ENCODE results near the gene ARNT2.

ARNT2 gene

GRCh38 chr15:80562033-80562432 lies 157.9 kb downstream of the ARNT2 start:
- Histone ChIP-seq H3K4me1 (peaks cover 16 to 75% (median 19%) of the 10 kb centered on the region in 10 experiments), H3K27me3 (no peaks in the 10 kb centered on the region), H3K36me3 (peaks cover 0 to 48% (median 5%) of the 10 kb centered on the region in 11 experiments; a peak in 7 of 22 replicates), H3K27ac (no peak overlapping the region), H3K9ac (no peak overlapping the region), H4K20me1 (no peaks in the 10 kb centered on the region), H3K4me3 (no peak overlapping the region), H3K9me3 (replicated peaks in 1 of 11) (no peaks in the 10 kb centered on the region), H3K4me2 (0 out of 22 replicates have a peak overlapping the region, but pooled peaks of 1 of the 11 experiments have one; percentile 33)
- TF ChIP-seq Cebpa-rat (IDR thresholded peaks at IDR 0.05) = no peak

GRCh38 chr15:80562846-80563245 lies 158.7 kb downstream of the ARNT2 start:
- Histone ChIP-seq H3K9ac (no peak overlapping the region), H3K36me3 (peaks cover 0 to 41% (median 5%) of the 10 kb centered on the region in 11 experiments; a peak in 7 of 22 replicates), H3K4me2 (peak overlapping the region in 3 of 11 experiments; percentile 7 to 59 (median 43); a peak in 4 of 22 replicates), H3K4me1 (peaks cover 18 to 84% (median 22%) of the 10 kb centered on the region in 10 experiments), H3K27ac (no peak overlapping the region), H3K4me3 (no peak overlapping the region), H3K9me3 (replicated peaks in 1 of 11) (no peaks in the 10 kb centered on the region), H3K27me3 (no peaks in the 10 kb centered on the region), H4K20me1 (no peaks in the 10 kb centered on the region)
- TF ChIP-seq Cebpa-rat (IDR thresholded peaks at IDR 0.05) = no peak

GRCh38 chr15:80563372-80563997 lies 159.3 kb downstream of the ARNT2 start:
- H3K4me2 ChIP-seq = peak overlapping the region in 4 of 11 experiments; percentile 7 to 59 (median 38); a peak in 8 of 22 replicates
- TF ChIP-seq Cebpa-rat (IDR thresholded peaks at IDR 0.05) = no peak
- H3K4me3 ChIP-seq = no peak overlapping the region
- H3K27ac ChIP-seq = no peak overlapping the region
- no peaks in the 10 kb centered on the region for H3K27me3 ChIP-seq
- H3K36me3 ChIP-seq = peaks cover 0 to 38% (median 5%) of the 10 kb centered on the region in 11 experiments; a peak in 6 of 22 replicates
- H3K4me1 ChIP-seq = peaks cover 18 to 90% (median 28%) of the 10 kb centered on the region in 10 experiments
- no peaks in the 10 kb centered on the region for H4K20me1 ChIP-seq
- H3K9ac ChIP-seq = no peak overlapping the region
- H3K9me3 ChIP-seq (replicated peaks in 1 of 11) = no peaks in the 10 kb centered on the region

GRCh38 chr15:80564056-80564455 lies 159.9 kb downstream of the ARNT2 start:
- no peak overlapping the region for H3K4me3 ChIP-seq
- no peaks in the 10 kb centered on the region for H3K9me3 ChIP-seq (replicated peaks in 1 of 11)
- no peak for TF ChIP-seq Cebpa-rat (IDR thresholded peaks at IDR 0.05)
- no peaks in the 10 kb centered on the region for H3K27me3 ChIP-seq
- H3K36me3 ChIP-seq = peaks cover 0 to 34% (median 5%) of the 10 kb centered on the region in 11 experiments; a peak in 6 of 22 replicates
- H3K9ac ChIP-seq = no peak overlapping the region
- no peak overlapping the region for H3K27ac ChIP-seq
- H3K4me1 ChIP-seq = peaks cover 18 to 96% (median 33%) of the 10 kb centered on the region in 10 experiments
- peak overlapping the region in 3 of 11 experiments; percentile 7 to 59 (median 43); a peak in 3 of 22 replicates for H3K4me2 ChIP-seq
- no peaks in the 10 kb centered on the region for H4K20me1 ChIP-seq

GRCh38 chr15:80565398-80565797 lies 161.2 kb downstream of the ARNT2 start:
- Histone ChIP-seq H4K20me1 (no peaks in the 10 kb centered on the region), H3K9ac (no peak overlapping the region), H3K4me2 (peak overlapping the region in 2 of 11 experiments; percentile 28 to 31; a peak in 4 of 22 replicates), H3K4me1 (peaks cover 9 to 96% (median 27%) of the 10 kb centered on the region in 10 experiments), H3K4me3 (no peak overlapping the region), H3K27ac (no peak overlapping the region), H3K9me3 (replicated peaks in 1 of 11) (no peaks in the 10 kb centered on the region), H3K27me3 (no peaks in the 10 kb centered on the region), H3K36me3 (peaks cover 0 to 33% (median 5%) of the 10 kb centered on the region in 11 experiments; a peak in 6 of 22 replicates)
- TF ChIP-seq Cebpa-rat (IDR thresholded peaks at IDR 0.05) = no peak

- no peak overlapping the region for H3K9ac ChIP-seq
- peaks cover 0 to 33% (median 5%) of the 10 kb centered on the region in 11 experiments; a peak in 6 of 22 replicates for H3K36me3 ChIP-seq
- H3K27ac ChIP-seq = no peak overlapping the region
- no peaks in the 10 kb centered on the region for H3K9me3 ChIP-seq (replicated peaks in 1 of 11)
- no peaks in the 10 kb centered on the region for H3K27me3 ChIP-seq
- peaks cover 4 to 96% (median 21%) of the 10 kb centered on the region in 10 experiments for H3K4me1 ChIP-seq
- H3K4me3 ChIP-seq = no peak overlapping the region
- H4K20me1 ChIP-seq = no peaks in the 10 kb centered on the region
- peak overlapping the region in 2 of 11 experiments; percentile 28 to 31; a peak in 4 of 22 replicates for H3K4me2 ChIP-seq
- TF ChIP-seq Cebpa-rat (IDR thresholded peaks at IDR 0.05) = no peak
These were observed 161.8 kb downstream of the ARNT2 start for GRCh38 chr15:80565988-80566387.

GRCh38 chr15:80567721-80568157 lies 163.6 kb downstream of the ARNT2 start:
- H3K4me2 ChIP-seq = peak overlapping the region in 5 of 11 experiments; percentile 11 to 52 (median 37); a peak in 6 of 22 replicates
- H3K4me3 ChIP-seq = no peak overlapping the region
- H4K20me1 ChIP-seq = no peaks in the 10 kb centered on the region
- peaks cover 7 to 97% (median 30%) of the 10 kb centered on the region in 10 experiments; a peak in 18 of 20 replicates for H3K4me1 ChIP-seq
- H3K9me3 ChIP-seq (replicated peaks in 1 of 11) = no peaks in the 10 kb centered on the region
- H3K27me3 ChIP-seq = no peaks in the 10 kb centered on the region
- peaks cover 0 to 43% (median 5%) of the 10 kb centered on the region in 11 experiments; a peak in 6 of 22 replicates for H3K36me3 ChIP-seq
- peak overlapping the region in 3 of 11 experiments; percentile 5 to 14 (median 14); a peak in 1 of 22 replicates for H3K27ac ChIP-seq
- H3K9ac ChIP-seq = no peak overlapping the region; a peak in 2 of 22 replicates
- no peak for TF ChIP-seq Cebpa-rat (IDR thresholded peaks at IDR 0.05)

GRCh38 chr15:80568298-80568697 lies 164.1 kb downstream of the ARNT2 start:
- TF ChIP-seq Cebpa-rat (IDR thresholded peaks at IDR 0.05) = no peak
- Histone ChIP-seq H3K4me2 (peak overlapping the region in 5 of 11 experiments; percentile 25 to 52 (median 37); a peak in 8 of 22 replicates), H3K27ac (peak overlapping the region in 5 of 11 experiments; percentile 5 to 39 (median 27); a peak in 3 of 22 replicates), H3K4me1 (peaks cover 7 to 93% (median 30%) of the 10 kb centered on the region in 10 experiments; a peak in 18 of 20 replicates), H3K9me3 (replicated peaks in 1 of 11) (no peaks in the 10 kb centered on the region), H3K4me3 (no peak overlapping the region), H3K9ac (peak overlapping the region in 1 of 11 experiments; percentile 0; a peak in 1 of 22 replicates), H4K20me1 (no peaks in the 10 kb centered on the region), H3K27me3 (no peaks in the 10 kb centered on the region), H3K36me3 (peaks cover 0 to 42% (median 5%) of the 10 kb centered on the region in 11 experiments; a peak in 6 of 22 replicates)

All from BLaER1 treated with 17β-estradiol and CSF1 and Interleukin-3, amounts not matched to agents 10 nM and 100 nM (cell line).